ENCODE data around the gene ITIH5.

DNA sequence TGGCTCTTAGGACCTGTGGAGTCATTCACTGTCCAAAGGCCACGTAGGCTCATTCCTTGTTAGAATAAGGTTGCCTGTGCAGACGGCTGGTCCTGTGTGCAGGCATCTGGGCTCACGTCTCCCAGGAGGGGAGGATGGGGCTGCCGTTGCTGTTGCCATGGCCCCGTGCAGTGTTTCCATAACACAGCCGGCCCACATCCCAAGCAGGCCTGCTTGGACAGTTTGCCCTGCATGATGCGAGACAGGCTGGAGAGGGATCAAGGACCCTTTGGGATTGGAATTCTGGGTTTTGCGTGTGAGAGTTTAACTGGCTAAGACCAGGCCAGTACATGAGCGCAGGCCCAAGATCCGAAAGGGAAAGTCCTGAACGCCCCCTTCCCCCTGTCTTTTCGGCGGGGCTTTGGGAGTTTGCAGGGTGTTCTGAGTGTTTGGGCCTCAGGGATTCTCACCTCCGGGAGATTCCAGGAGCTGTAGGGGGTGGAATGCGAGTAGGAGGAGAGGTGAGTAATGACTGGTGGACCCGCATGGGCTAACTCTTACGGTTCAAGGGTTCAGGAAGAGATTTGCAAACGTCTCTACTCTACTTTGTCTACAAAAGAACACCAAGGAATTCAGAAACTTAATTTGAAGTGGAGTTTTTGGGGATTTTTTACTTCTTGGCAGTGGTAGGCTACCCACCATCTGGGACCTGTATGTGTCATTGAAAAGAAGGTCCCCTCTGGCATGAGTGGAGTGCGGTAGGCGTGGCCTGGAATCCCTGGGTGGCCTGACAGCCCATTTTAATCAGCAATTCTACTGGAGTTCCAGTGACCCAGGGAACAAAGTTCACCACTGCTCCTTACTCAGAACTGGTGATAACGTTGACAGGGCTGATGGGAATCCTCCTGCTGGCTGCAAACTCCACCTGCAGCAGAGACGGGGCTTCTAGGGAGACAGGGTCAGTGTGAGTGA lies 125.4 kb downstream of the ITIH5 start:
- TF ChIP-seq POLR2AphosphoS5 (IDR thresholded peaks at IDR 0.05; ENCODE audit: low read depth, low read length) (no peak), POU2F2 (IDR thresholded peaks at IDR 0.05; ENCODE audit: low read depth, low read length) (no peak), POLR2A (IDR thresholded peaks at IDR 0.05; ENCODE audit: low read depth, low read length) (no peak), TAF1 (IDR thresholded peaks at IDR 0.05; ENCODE audit: low read depth, low read length) (no peak), SPI1 (IDR thresholded peaks at IDR 0.05; ENCODE audit: low read depth, low read length) (no peak)

All from GM12891 (cell line).